GM10266 (cell line): ENCODE data around the gene C1QTNF1.
"Not testable (repeated sequence)": the region's sequence is repeated elsewhere in the genome, so short reads cannot be mapped to it uniquely, and the experiment has no call there.

ENCODE experiments used
- DNase-seq: peaks from one replicate; pipeline ENCODE4 v3.0.0; 2012; ENCODE audit errors: extremely low spot score
- CTCF ChIP-seq: IDR thresholded peaks from 2 replicates; pipeline ENCODE4 v1.5.1; 2012; ENCODE audit warnings: mild to moderate bottlenecking, low read depth; ENCODE audit not compliant: control insufficient read depth, insufficient read depth; ENCODE audit errors: missing control alignments

C1QTNF1 gene

GRCh38 chr17:79017546-79018369, 6.2 kb upstream of the C1QTNF1 start:
- no peak for DNase-seq
- no peak for TF ChIP-seq CTCF

GRCh38 chr17:79018370-79018695, 5.6 kb upstream of the C1QTNF1 start:
- no peak for DNase-seq
- TF ChIP-seq CTCF = no peak

- no peak for DNase-seq
- no peak for TF ChIP-seq CTCF
These were observed 4.7 kb upstream of the C1QTNF1 start for GRCh38 chr17:79019261-79019631.

- TF ChIP-seq CTCF = peak; percentile 53
- no peak for DNase-seq
These were observed 4.1 kb upstream of the C1QTNF1 start for GRCh38 chr17:79019632-79020584.

- DNase-seq = no peak
- TF ChIP-seq CTCF = no peak
These were observed 3.2 kb upstream of the C1QTNF1 start for GRCh38 chr17:79020631-79021301.

- not testable (repeated sequence) for DNase-seq
These were observed 2.0 kb upstream of the C1QTNF1 start for GRCh38 chr17:79021929-79022328.

GRCh38 chr17:79022507-79022991, 1.4 kb upstream of the C1QTNF1 start:
- TF ChIP-seq CTCF = no peak
- no peak for DNase-seq
